Stimulated activated CD8-positive, alpha-beta memory T cell treated with anti-CD3 and anti-CD28 coated beads, Interleukin-15, amount 100 ng/mL, for 4 hours (primary cell): ENCODE data around the gene NRF1.
"Not testable (repeated sequence)": the region's sequence is repeated elsewhere in the genome, so short reads cannot be mapped to it uniquely, and the experiment has no call there.

Source experiments
- DNase-seq, 2 donors: peaks; one replicate each; pipeline ENCODE4 v3.0.0-alpha.2; 2020; ENCODE audit warnings: low read depth in 2 of 2

The NRF1 gene

DNA sequence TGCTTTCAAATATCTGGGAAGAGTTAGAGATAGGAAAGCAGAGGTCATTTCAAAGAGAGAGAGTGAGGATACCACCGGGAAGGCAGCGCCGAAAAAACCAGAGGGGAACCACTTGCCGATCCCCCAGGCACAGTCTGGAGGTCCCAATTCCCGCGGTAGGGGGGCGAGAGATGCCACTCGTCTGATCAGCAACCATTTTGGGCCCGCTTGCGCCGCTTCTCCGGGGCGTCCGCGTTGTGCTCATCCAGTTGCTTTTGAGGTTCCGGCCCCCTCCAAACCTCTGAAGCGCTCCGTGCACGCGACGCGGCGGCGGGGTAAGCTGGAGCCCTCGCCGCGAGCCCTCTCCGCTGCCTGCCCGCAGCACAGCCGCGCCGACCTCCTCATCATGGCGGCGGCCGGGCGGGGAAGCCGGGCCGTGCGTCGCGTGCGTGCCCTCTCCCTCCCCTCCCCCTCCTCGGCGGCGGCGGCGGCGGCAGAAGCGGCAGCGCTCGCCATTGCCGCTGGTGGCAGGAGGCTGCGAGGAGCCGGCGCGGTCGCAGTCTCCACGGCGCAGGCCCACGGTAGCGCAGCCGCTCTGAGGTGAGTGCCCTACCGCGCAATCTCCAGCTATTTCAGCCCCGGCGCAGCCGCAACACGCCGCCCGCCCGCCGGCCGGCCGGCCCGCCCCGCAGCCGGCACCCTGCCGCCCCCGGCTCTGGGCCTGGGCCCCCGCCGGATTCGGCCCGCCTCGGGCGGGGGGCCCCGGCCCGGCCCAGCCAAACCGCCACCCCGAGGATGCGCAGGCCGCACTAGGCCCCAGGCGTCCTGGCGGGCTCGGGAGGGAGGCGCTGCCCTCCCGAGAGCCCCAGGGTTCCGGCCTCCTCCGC, at the start of gene NRF1:
NRF1 (plus strand) TSS at position 475 of the 866 bp plus-strand sequence. CDS start 45,632 bp downstream, outside the sequence.
- peak; percentile 74 to 85 for DNase-seq

DNA sequence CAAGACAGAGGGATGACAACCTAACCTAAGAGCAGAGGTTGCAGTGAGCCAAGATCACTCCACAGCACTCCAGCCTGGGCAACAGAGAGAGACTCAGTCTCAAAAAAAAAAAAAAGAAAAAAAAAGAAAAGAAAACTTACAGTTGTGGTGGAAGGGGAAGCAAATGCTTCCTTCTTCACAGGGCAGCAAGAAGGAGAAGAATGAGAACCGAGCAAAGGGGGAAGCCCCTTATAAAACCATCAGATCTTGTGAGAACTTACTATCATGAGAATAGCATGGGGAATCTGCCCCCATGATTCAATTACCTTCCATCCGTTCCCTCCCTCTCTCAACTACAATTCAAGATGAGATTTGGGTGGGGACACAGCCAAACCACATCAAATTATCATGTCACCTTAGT, 45.2 kb upstream of the NRF1 start:
- not testable (repeated sequence) for DNase-seq

DNA sequence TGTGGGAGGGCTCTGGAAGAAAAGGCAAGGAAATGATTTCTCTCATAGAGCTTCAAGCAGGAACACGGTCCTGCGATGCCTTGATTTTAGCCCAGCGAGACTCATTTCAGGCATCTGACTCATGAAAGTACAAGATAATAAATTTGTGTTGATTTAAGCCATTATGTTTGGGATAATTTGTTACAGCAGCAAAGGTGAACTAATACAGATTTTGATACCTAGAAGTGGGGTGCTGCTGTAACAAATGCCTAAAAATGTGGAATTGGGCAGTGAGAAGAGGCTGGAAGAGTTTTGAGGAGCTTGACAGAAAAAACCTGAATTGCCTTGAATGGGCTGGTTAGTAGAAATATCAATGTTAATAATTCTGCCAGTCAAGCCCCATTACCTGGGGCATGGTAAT, 44.1 kb upstream of the NRF1 start:
- no peak for DNase-seq

DNA sequence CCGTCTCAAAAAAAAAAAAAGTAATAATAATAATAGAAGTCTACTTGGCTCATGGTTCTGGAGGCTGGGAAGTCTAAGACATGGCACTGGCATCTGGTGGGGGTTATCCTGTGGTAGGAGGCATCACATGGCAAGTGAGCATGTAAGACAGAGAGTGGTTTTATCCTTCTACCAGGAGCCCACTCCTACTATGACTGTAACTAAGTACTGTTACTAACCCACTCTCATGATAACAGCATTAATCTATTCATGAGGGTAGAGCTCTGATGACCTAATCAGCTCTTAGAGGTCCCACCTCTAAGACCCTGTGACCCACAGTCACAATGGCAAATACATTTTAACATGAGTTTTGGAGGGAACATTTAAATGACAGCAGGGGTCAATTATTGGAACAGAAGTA, 43.3 kb upstream of the NRF1 start:
- no peak for DNase-seq

DNA sequence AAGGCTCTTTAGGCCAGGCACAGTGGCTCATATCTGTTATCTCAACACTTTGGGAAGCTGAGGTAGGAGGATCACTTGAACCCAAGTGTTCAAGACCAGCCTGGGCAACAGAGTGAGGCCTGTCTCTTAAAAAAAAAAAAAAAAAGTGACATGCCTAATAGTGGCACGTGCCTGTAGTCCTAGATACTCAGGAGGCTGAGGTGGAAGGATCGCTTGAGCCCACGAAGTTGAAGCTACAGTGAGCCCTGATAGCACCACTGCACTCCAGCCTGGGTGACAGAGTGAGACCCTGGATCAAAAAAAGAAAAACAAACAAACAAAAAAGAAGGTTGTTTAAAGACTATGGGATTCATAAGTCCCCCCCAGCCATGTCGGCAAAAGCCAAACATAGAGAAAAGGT, 42.2 kb upstream of the NRF1 start:
- DNase-seq: no peak

DNA sequence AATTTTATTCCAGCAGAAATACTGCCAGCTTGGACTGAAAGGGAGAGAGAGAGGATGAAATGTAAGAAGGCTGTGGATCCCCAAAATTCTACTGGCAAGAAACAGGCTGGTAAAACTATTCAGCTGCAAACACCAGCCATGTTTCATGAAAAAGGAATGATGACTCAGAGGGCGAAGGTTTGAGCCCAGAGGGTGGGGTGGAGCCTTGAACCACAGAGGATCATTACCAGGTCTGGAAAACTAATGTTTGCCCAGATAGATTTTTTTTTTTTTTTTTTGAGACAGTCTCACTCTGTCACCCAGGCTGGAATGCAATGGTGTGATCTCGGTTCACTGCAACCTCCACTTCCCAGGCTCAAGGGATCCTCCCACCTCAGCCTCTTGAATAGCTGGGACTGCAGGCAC, 41.7 kb upstream of the NRF1 start:
- DNase-seq: no peak

DNA sequence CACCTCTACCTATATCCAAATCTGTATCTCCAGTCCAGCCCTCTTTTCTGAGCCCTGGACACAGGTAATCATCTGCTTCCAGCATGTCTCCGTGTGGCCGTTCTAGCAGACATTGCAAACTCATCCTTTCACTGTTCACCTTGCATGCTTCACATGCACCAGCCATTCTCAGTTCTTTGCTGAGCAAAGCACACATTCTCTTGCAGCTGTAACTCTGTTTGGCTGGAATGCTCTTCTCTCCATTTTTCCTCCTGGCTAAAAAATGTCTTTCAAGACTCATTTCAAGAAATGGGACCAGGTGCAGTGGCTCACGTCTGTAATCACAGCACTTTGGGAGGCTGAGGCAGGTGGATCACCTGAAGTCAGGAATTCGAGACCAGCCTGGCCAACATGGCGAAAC, 40.3 kb upstream of the NRF1 start:
- no peak for DNase-seq

DNA sequence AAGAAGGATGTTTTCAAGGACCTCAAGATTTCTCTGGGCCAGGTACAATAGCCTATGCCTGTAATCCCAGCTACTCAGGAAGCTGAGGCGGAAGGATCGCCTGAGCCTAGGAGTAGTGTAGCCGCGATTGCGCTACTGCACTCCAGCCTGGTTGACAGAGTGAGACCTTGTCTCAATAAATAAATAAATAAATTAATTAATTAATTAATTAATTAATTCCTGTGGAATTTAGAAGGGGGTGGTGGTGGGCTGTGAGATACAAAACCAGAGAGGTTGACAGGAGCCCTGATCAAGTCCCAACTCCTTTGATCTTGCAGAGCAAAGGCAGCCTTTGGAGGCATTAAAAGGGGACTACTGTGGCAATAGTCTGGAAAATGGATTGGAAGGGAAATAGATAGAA, 39.3 kb upstream of the NRF1 start:
- DNase-seq: no peak

DNA sequence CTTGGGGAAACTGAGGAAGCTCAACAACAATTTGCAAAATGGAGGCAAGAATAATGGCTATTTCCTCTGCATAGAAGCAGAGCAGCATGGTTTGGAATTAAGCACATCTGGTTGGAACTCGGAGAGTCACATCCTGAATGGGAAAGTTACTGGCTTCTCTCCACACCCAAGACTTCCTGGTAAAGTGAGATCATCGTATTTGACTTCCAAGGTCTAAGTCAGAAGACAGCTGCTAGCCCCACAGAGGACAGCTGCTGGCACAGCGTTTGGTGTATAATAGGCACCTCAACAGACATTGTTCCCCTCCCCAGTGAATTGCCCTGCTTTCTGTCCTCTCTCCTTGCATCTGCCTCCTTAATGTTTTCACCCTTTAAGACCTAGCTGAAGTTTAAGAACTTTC, 37.0 kb upstream of the NRF1 start:
- DNase-seq: no peak

DNA sequence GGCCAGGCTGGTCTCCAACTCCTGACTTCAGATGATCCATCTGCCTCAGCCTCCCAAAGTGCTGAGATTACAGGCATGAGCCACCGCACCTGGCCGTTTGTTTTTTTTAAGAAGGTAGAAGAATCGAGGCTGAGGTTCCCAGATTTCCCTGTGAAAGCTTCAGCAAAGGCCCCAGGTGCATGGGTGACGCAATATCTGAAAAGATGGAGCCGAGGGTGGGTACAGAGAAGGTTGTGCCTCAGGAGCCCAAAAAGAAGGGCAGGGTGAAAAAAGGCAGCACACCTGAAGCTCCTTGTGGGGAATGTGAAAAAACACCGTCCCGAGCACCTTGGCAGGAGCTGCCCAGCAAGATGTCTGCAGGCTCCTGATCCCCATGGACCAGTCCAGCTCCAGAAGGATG, 35.8 kb upstream of the NRF1 start:
- DNase-seq: no peak

DNA sequence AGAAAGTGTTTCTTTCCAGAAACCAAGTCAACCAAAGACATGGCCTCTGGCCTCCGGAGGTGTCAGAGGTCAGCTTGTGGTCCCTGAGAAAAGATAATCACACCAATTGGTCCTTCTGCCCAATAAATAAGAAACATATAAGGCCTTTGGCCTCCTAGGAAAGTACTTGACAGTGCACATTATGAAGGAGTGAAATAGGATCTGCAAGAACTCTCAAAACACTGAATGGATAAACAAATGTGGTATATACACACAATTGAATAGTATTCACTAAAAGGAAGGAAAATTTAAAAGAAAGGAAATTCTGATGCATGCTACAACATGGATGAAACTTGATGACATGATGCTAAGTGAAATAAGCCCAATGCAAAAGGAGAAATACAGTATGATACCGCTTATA, 35.4 kb upstream of the NRF1 start:
- no peak for DNase-seq

DNA sequence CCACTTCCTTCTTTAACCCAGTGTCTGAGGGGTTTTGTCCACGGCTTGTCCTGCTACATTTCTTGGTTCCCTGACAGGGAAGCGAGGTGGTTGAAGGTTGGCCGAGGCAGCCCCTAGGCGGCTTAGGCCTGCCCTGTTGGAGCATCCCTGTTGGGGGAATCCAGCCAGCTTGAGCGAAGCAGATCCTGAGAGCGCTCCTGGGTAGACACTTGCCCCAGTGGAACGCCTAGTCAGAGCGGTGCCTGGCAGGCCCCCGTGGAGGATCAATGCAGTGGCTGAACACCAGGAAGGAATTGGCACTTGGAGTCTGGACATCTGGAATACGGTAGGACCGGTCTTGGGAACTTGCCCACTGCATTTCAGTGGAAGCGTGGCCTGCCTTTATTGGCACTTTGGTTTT, 32.7 kb upstream of the NRF1 start:
- no peak for DNase-seq

DNA sequence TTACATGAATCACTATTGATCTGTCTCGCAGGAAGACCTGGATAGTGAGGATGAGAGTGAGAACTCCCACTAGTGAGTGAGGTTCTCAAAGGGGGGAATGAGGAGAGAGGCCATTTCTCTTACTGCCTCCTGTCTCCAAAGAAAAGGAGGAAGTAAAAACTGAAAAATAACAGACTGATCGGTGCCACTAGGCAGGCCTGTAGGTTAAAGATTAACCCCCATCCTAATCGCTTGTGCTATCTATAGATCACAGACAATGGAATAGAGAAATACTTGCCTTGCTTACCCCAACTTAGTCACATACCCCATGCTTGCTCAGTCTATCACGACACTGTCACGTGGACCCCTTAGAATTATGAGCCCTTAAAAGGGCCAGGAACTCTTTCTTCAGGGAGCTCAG, 25.3 kb upstream of the NRF1 start:
- not testable (repeated sequence) for DNase-seq

DNA sequence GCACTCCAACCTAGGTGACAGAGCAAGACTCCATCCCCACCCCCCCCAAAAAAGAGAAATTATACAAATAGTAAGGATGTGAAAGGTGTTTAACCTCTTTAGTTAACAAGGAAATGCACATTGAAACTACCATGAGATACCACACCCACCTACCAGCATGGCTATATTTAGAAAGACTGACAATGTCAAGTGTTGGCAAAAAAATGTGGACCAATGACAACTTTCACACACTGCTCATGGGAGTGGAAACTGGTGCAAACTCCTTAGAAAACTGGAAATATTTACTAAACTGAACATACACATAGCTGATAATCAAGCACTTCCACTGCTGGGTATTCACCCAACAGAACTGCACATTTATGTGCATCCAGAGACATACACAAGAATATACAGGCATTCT, 23.3 kb upstream of the NRF1 start:
- no peak for DNase-seq

DNA sequence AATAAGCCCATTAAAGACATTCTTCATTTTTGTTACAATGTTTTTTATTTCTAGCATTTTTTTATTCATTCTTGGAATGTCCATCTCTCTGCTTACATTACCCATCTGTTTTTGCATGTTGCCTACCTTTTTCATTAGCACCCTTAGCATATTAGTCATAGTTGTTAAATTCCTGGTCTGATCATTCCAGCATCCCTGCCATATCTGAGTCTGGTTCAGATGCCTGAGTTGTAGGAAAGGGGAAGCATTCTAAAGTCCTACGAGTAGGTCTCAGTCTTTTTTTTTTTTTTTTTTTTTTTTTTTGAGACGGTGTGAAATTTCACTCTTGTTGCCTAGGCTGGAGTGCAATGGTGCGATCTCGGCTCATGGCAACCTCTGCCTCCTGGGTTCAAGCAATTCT, 19.7 kb upstream of the NRF1 start:
- DNase-seq: no peak

DNA sequence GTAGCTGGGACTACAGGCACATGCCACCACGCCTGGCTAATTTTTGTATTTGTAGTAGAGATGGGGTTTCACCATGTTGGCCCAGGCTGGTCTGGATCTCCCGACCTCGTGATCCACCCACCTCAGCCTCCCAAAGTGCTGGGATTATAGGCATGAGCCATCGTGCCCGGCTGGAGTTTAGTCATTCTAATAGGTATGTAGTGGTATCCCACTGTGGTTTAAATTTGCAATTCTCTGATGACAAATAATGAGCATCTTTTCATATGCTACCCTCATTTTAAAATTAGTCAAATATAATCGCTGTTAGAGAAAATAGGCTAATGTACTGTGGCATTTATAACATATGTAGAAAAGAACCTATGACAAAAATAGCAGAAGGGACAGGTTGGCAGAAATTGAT, 15.1 kb upstream of the NRF1 start:
- not testable (repeated sequence) for DNase-seq

DNA sequence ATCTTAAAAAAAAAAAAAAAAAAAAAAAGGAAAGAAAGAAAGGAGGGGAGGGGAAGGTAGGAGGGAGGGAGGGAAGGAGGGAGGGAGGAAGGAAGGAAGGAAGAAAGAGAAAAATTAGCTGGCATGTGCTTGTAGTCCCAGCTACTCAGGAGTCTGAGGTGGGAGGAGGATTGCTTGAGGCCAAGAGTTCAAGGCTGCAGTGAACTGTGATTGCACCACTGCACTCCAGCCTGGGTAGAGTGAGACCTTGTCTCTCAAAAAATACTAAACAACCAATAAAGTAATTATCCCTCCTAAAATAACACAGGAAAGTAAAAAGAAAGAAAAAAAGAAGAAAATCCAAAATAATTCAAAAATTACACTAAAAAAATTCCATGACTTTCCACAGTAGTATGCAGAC, 13.8 kb upstream of the NRF1 start:
- DNase-seq: no peak

DNA sequence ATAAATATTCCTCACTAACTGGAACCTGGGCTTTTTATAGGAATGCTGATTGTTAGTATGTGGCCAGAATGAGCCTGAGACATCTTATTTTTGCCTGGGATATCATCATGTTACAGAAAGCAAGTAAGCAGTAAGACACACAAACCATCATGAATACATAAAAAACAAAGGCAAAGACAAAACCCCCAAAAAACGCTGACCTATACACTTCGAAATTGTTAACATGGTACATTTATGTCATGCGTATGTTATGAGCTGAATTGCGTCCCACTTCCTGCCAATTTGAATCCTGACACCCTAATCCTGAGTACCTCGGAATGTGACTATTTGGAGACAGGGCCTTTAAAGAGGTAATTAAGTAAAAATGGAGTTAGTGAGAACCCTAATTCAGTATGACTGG, 12.3 kb upstream of the NRF1 start:
- DNase-seq: no peak

DNA sequence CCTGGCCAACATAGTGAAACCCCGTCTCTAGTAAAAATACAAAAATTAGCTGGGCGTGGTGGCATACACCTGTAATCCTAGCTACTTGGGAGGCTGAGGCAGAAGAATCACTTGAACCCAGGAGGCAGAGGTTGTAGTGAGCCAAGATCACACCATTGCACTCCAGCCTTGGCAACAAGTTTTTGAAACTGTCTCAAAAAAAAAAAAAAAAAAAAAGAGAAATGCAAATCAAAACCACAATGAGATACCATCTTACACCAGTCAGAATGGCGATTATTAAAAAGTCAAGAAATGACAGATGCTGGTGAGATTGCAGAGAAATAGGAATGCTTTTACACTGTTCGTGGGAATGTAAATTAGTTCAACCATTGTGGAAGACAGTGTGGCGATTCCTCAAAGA, 7.9 kb upstream of the NRF1 start:
- not testable (repeated sequence) for DNase-seq

DNA sequence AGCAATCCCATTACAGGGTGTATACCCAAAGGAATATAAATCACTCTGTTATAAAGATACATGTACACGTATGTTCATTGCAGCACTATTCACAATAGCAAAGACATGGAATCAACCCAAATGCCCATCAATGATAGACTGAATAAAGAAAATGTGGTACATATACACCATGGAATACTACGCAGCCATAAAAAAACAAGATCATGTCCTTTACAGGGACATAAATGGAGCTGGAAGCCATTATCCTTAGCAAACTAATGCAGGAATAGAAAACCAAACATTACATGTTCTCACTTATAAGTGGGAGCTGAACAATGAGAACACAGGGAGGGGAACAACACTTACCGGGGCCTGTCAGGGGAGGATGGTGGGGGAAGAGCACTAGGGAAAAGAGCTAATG, 7.5 kb upstream of the NRF1 start:
- DNase-seq: not testable (repeated sequence)

DNA sequence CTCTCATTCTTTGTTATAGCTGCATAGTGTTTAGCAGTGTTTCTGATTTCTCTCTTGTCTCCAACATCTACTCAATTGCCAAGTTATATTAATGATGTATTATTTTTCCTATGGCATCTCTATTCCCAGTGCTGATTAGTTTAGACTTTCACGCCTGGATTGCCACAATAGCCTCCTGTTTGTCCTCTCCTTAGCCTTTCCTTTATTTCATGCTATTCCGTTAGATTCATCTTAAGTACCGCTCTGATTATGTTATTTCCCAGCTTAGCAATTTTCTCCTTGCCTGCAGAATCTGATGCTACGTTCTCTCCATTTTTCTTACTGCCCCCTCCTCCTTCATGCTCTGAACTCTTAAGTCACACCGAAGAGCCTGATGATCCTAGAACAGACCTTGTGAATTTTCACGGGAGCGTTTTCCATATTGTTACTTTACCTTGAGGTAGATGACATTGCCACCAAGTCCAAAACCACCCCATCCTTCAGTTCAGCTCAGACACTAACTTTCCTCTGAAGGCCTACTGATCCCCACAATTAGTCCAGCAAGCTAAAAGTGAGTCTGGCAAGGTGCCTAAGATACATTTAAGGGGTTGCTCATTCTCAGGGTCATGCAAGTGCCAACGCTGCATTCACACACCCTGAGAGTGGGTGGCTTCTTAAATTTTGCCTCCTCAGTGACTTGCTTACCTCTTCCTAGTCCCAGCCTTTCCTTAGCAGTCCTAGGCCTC, 6.6 kb upstream of the NRF1 start:
- DNase-seq: no peak

DNA sequence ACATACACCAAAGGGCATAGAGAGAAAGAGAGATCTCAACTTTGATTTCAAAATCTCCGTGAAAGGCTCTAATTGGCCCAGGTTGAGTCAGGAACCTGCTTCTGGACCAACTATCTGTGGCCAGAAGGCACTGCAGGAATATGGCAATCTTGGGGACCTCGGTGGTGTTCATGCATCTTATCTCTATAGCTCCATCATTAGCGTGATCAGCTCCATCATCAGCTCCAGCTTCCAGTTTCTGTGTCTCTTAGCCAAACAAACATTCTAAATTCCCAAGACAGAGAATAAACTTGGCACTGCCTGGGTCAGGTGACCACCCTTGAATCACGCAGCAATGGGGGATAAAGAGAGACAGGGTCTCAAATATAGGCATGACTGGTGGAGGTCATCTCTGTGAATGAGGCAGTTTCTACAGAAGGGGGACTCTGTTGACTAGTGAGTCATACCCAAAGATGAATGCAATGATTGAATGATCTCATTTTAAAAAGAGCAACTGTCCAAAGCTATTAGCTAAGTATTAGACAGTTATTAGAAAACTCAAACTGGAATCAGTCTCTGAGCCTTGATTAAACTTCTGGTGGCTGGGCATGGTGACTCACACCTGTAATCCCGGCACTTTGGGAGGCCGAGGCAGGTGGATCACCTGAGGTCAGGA, 5.4 kb upstream of the NRF1 start:
- DNase-seq: no peak

DNA sequence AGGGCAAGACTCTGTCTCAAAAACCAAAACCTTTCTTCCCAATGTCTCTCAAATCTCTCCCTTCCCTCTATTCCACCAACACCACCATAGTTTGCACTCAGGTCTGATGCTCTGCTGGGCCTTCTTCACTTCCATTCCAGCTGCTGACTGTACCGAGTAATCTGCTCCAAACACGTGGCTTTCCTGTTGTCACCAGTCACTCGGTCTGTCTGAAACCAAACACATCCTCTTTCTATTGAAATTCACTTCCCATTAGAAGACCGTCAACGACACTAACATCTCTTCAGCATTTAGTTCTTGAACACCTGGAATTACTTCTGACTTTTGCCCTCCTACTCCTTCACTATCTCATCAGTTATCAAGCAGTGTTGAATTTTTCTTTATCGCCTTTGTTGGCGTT, 4.7 kb upstream of the NRF1 start:
- no peak for DNase-seq
